Activated CD4-positive, alpha-beta memory T cell treated with anti-CD3 and anti-CD28 coated beads for 36 hours (primary cell): ENCODE data around the gene PHTF1. TPM values are rescaled to one million over a fixed set of nuclear protein-coding genes. Genes with fewer than 3 reads are reported as not detected.

ENCODE experiments used
- CTCF ChIA-PET: fragments of 350-600 bp; sonication (Branson Sonifier 250); formaldehyde crosslinking; loops from one replicate; lab custom pipeline; 2021; ENCODE audit warnings: antibody characterized with exemption, inconsistent platforms; lab: Charles Lee
- POLR2A ChIA-PET: fragments of 350-600 bp; sonication (Branson Sonifier 250); formaldehyde crosslinking; loops from one replicate; lab custom pipeline; 2021; ENCODE audit warnings: antibody characterized with exemption; lab: Charles Lee
- DNase-seq: peaks from one replicate; pipeline ENCODE4 v3.0.0-alpha.2; 2020
- H3K27ac Mint-ChIP-seq: one replicate; pipeline ENCODE4 v1.8.0; 2021; ENCODE audit warnings: mixed read lengths
- H3K27me3 Mint-ChIP-seq: one replicate; pipeline ENCODE4 v1.8.0; 2021; ENCODE audit warnings: mixed read lengths
- H3K36me3 Mint-ChIP-seq: one replicate; pipeline ENCODE4 v1.8.0; 2021; ENCODE audit warnings: mixed read lengths
- H3K4me1 Mint-ChIP-seq: one replicate; pipeline ENCODE4 v1.8.0; 2021; ENCODE audit warnings: low read depth, mixed read lengths
- H3K4me3 Mint-ChIP-seq: one replicate; pipeline ENCODE4 v1.8.0; 2021; ENCODE audit warnings: mild to moderate bottlenecking, mixed read lengths
- H3K9me3 Mint-ChIP-seq: one replicate; pipeline ENCODE4 v1.8.0; 2021; ENCODE audit warnings: mixed read lengths
- intact Hi-C: fragments of 100-400 bp; cut with micrococcal nuclease; formaldehyde crosslinking; loops from one replicate; pipeline ENCODE4 v1.15.1; 2023
- total RNA-seq, 2 experiments: library from RNA; stranded (reverse); gene quantifications; one replicate each; pipeline ENCODE4 v1.2.3, GENCODE V29; 2021

PHTF1 gene
- total RNA-seq, 2 experiments from 2014 or later: 12.6 to 12.9 TPM

GRCh38 chr1:113714606-113715269 is 44.5 kb downstream of the PHTF1 start:
- POLR2A ChIA-PET: no interaction called here

GRCh38 chr1:113701429-113701828 is 57.9 kb downstream of the PHTF1 start:
- H3K4me3 Mint-ChIP-seq: no peak overlapping the region
- H3K9me3 Mint-ChIP-seq: no peaks in the 10 kb centered on the region
- no peak for DNase-seq
- H3K27me3 Mint-ChIP-seq: no peaks in the 10 kb centered on the region
- H3K4me1 Mint-ChIP-seq: peaks cover 11% of the 10 kb centered on the region
- intact Hi-C loops: no loop called here
- ChIA-PET CTCF (no interaction called here), POLR2A (no interaction called here)
- peaks cover 16% of the 10 kb centered on the region for H3K36me3 Mint-ChIP-seq
- H3K27ac Mint-ChIP-seq: no peak overlapping the region

More at GRCh38 chr1:113714606-113715269, 44.5 kb downstream of the PHTF1 start:
- peaks cover 39% of the 10 kb centered on the region for H3K36me3 Mint-ChIP-seq
- no peaks in the 10 kb centered on the region for H3K27me3 Mint-ChIP-seq
- H3K27ac Mint-ChIP-seq: no peak overlapping the region
- H3K4me1 Mint-ChIP-seq: peaks cover 2% of the 10 kb centered on the region
- CTCF ChIA-PET: no interaction called here
- DNase-seq: no peak
- no peak overlapping the region for H3K4me3 Mint-ChIP-seq
- intact Hi-C loops: no loop called here
- H3K9me3 Mint-ChIP-seq: peaks cover 17% of the 10 kb centered on the region

- Mint-ChIP-seq H3K27ac (no peak overlapping the region), H3K9me3 (peaks cover 28% of the 10 kb centered on the region)
Observed at GRCh38 chr1:113694910-113695309, 64.4 kb downstream of the PHTF1 start.

GRCh38 chr1:113692824-113693431 is 66.4 kb downstream of the PHTF1 start:
- peaks cover 35% of the 10 kb centered on the region for H3K36me3 Mint-ChIP-seq
- peaks cover 28% of the 10 kb centered on the region for H3K9me3 Mint-ChIP-seq
- no peak overlapping the region for H3K4me3 Mint-ChIP-seq
- no peak overlapping the region for H3K27ac Mint-ChIP-seq
- ChIA-PET POLR2A (no interaction called here), CTCF (no interaction called here)
- DNase-seq: no peak
- no peaks in the 10 kb centered on the region for H3K4me1 Mint-ChIP-seq
- intact Hi-C loops: no loop called here
- no peaks in the 10 kb centered on the region for H3K27me3 Mint-ChIP-seq

More at GRCh38 chr1:113694910-113695309, 64.4 kb downstream of the PHTF1 start:
- Mint-ChIP-seq H3K4me1 (no peaks in the 10 kb centered on the region), H3K27me3 (no peaks in the 10 kb centered on the region), H3K36me3 (peaks cover 42% of the 10 kb centered on the region), H3K4me3 (no peak overlapping the region)
- POLR2A ChIA-PET: no interaction called here
- intact Hi-C loops: loop anchor here (2.0 kb wide), 1 partner anchor 50 kb away; no protein-coding TSS in a partner anchor
- no peak for DNase-seq
- CTCF ChIA-PET: no interaction called here

GRCh38 chr1:113692342-113692741 is 66.9 kb downstream of the PHTF1 start:
- H3K27me3 Mint-ChIP-seq: no peaks in the 10 kb centered on the region
- H3K27ac Mint-ChIP-seq: no peak overlapping the region
- POLR2A ChIA-PET: no interaction called here
- CTCF ChIA-PET: no interaction called here
- no peak overlapping the region for H3K4me3 Mint-ChIP-seq
- peaks cover 32% of the 10 kb centered on the region for H3K36me3 Mint-ChIP-seq
- intact Hi-C loops: no loop called here
- no peaks in the 10 kb centered on the region for H3K4me1 Mint-ChIP-seq
- peaks cover 28% of the 10 kb centered on the region for H3K9me3 Mint-ChIP-seq
- DNase-seq: no peak

- ChIA-PET POLR2A (no interaction called here), CTCF (no interaction called here)
- Mint-ChIP-seq H3K27ac (no peak overlapping the region), H3K27me3 (no peaks in the 10 kb centered on the region), H3K4me1 (no peaks in the 10 kb centered on the region), H3K9me3 (peaks cover 27% of the 10 kb centered on the region), H3K4me3 (no peak overlapping the region), H3K36me3 (peaks cover 29% of the 10 kb centered on the region)
- DNase-seq: no peak
- intact Hi-C loops: no loop called here
Observed at GRCh38 chr1:113691184-113691583, 68.1 kb downstream of the PHTF1 start.

DNA sequence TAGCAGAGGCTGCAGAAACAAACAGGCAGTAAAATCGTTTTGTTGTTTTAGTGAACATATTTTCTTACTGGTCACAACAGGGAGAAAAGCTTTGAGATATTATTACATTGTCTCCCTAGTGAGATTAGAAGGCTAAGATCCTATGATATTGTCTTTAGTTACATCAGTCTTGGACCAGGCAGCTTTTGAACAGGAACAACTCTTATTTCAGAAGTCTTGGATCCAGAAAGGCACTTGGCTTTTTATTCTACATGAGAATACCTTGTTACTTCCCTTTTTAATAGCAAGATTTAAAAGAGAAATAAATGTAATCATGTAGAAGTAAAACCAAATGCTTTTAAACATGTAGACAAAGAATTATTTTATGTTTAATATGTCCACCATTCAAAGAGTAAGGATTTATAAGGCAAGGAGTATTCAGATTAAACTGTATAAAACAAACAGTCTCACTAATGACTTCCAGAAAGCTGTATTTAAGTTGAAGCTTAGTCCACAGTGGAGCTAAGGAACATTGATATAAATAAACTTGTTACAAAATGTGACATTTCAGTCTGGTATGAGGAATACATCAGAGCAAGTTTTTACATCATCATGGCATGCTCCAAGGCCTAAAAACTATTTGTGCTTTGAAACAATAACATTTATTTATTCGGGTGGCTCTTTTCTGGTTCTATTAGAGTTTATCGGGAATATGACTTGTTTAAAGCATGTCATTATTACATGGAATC is 72.2 kb downstream of the PHTF1 start:
- intact Hi-C loops: no loop called here
- peaks cover 4% of the 10 kb centered on the region for H3K4me1 Mint-ChIP-seq
- CTCF ChIA-PET: no interaction called here

GRCh38 chr1:113684153-113684541 is 75.1 kb downstream of the PHTF1 start:
- no peaks in the 10 kb centered on the region for H3K27me3 Mint-ChIP-seq
- H3K9me3 Mint-ChIP-seq: no peaks in the 10 kb centered on the region
- H3K4me3 Mint-ChIP-seq: no peak overlapping the region
- H3K27ac Mint-ChIP-seq: no peak overlapping the region
- H3K4me1 Mint-ChIP-seq: peaks cover 4% of the 10 kb centered on the region
- DNase-seq: no peak
- intact Hi-C loops: no loop called here
- no peaks in the 10 kb centered on the region for H3K36me3 Mint-ChIP-seq
- ChIA-PET CTCF (interaction anchor here (0.7 kb wide), 1 partner anchor 352 kb away, joined by 3 read pairs; no protein-coding TSS in a partner anchor), POLR2A (no interaction called here)

More for the DNA sequence above, 72.2 kb downstream of the PHTF1 start:
- POLR2A ChIA-PET: no interaction called here
- no peak for DNase-seq
- Mint-ChIP-seq H3K4me3 (no peak overlapping the region), H3K36me3 (peaks cover 1% of the 10 kb centered on the region), H3K9me3 (no peaks in the 10 kb centered on the region), H3K27ac (no peak overlapping the region), H3K27me3 (no peaks in the 10 kb centered on the region)

DNA sequence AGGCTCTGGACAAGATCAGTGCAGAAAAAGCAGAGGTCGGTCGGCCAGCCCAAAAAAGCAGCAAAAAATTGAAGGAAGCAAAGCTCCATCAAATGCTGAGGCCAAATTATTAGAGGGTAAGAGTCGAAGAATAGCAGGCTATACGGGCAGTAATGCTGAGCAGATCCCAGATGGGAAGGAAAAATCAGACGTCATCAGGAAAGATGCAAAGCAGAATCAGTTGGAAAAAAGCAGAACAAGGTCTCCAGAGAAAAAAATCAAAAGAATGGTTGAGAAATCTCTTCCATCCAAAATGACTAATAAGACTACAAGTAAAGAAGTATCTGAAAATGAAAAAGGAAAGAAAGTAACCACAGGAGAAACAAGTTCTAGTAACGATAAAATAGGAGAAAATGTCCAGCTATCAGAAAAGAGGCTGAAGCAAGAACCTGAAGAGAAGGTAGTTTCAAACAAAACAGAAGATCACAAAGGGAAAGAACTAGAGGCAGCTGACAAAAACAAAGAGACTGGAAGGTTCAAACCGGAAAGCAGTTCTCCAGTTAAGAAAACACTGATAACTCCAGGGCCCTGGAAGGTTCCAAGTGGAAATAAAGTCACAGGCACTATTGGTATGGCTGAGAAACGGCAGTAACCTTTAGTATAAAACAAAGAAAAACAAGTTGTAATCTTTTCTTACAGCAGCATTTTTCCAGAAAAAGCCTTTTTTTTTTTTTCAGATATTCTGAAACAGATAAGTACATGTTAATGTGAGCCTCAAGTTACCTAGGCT is 75.7 kb downstream of the PHTF1 start:
- POLR2A ChIA-PET: no interaction called here
- CTCF ChIA-PET: interaction anchor here (0.7 kb wide), 1 partner anchor 351 kb away, joined by 3 read pairs; no protein-coding TSS in a partner anchor
- Mint-ChIP-seq H3K4me3 (no peak overlapping the region), H3K36me3 (no peaks in the 10 kb centered on the region), H3K9me3 (no peaks in the 10 kb centered on the region), H3K27ac (no peak overlapping the region), H3K4me1 (peaks cover 4% of the 10 kb centered on the region), H3K27me3 (no peaks in the 10 kb centered on the region)
- intact Hi-C loops: no loop called here
- DNase-seq: no peak

- no peak overlapping the region for H3K4me3 Mint-ChIP-seq
- POLR2A ChIA-PET: no interaction called here
- no peak for DNase-seq
- CTCF ChIA-PET: interaction anchor here (0.7 to 1.4 kb wide), 3 partner anchors 540 to 966 kb away, joined by 3 to 5 read pairs (median 4); no protein-coding TSS in a partner anchor
- H3K36me3 Mint-ChIP-seq: no peaks in the 10 kb centered on the region
- H3K9me3 Mint-ChIP-seq: no peaks in the 10 kb centered on the region
- H3K27ac Mint-ChIP-seq: no peak overlapping the region
- H3K4me1 Mint-ChIP-seq: peaks cover 4% of the 10 kb centered on the region
- H3K27me3 Mint-ChIP-seq: no peaks in the 10 kb centered on the region
- intact Hi-C loops: no loop called here
Observed at GRCh38 chr1:113681596-113682337, 77.5 kb downstream of the PHTF1 start.

DNA sequence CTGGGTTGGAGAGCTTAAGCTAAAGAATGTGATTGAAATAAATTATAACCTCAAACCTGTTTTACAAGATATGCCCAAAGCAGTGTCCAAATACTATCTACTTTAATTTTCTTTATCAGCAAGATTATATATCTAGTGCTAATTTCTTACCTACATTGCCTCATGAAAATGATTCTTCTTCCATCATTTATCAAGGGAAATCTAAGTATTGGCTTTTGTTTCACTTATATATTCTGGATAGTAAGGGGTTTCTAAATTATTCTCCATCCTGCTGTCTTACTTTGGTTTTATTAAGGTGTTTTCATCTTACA is 81.2 kb downstream of the PHTF1 start:
- Mint-ChIP-seq H3K9me3 (no peaks in the 10 kb centered on the region), H3K4me1 (peaks cover 7% of the 10 kb centered on the region), H3K36me3 (no peaks in the 10 kb centered on the region), H3K4me3 (no peak overlapping the region), H3K27me3 (no peaks in the 10 kb centered on the region), H3K27ac (no peak overlapping the region)
- intact Hi-C loops: loop anchor here (1.0 to 10.0 kb wide), 2 partner anchors 283 to 538 kb away; partner anchors contain the start of gene MAGI3
- CTCF ChIA-PET: interaction anchor here (1.0 to 2.2 kb wide), 5 partner anchors 289 to 963 kb away, joined by 3 to 6 read pairs (median 5); partner anchors contain the start of genes LRIG2 and PPM1J
- POLR2A ChIA-PET: no interaction called here
- no peak for DNase-seq
